ENCODE measurements around the gene NCOA1.
"Not testable (repeated sequence)": the region's sequence is repeated elsewhere in the genome, so short reads cannot be mapped to it uniquely, and the experiment has no call there.

The NCOA1 gene

GRCh38 chr2:24473626-24474025, 17.4 kb upstream of the NCOA1 start:
- TF ChIP-seq TAF1 (IDR thresholded peaks at IDR 0.05; ENCODE audit: low read depth, low read length) (no peak), POLR2A (IDR thresholded peaks at IDR 0.05; ENCODE audit: low read depth, low read length) (no peak), POLR2AphosphoS5 (IDR thresholded peaks at IDR 0.05; ENCODE audit: low read depth, low read length) (no peak), POU2F2 (IDR thresholded peaks at IDR 0.05; ENCODE audit: low read depth, low read length) (no peak), PAX5 (IDR thresholded peaks at IDR 0.05; ENCODE audit: insufficient read depth, low read length, severe bottlenecking) (no peak), SPI1 (IDR thresholded peaks at IDR 0.05; ENCODE audit: low read depth, low read length) (no peak)
- DNase-seq (ENCODE audit: insufficient read length, low spot score) = no peak
- no peak for FAIRE-seq

GRCh38 chr2:24474053-24474452, 17.0 kb upstream of the NCOA1 start:
- TF ChIP-seq SPI1 (IDR thresholded peaks at IDR 0.05; ENCODE audit: low read depth, low read length) = no peak
- TF ChIP-seq TAF1 (IDR thresholded peaks at IDR 0.05; ENCODE audit: low read depth, low read length) = no peak
- no peak for TF ChIP-seq POU2F2 (IDR thresholded peaks at IDR 0.05; ENCODE audit: low read depth, low read length)
- no peak for TF ChIP-seq POLR2A (IDR thresholded peaks at IDR 0.05; ENCODE audit: low read depth, low read length)
- TF ChIP-seq PAX5 (IDR thresholded peaks at IDR 0.05; ENCODE audit: insufficient read depth, low read length, severe bottlenecking) = no peak
- TF ChIP-seq POLR2AphosphoS5 (IDR thresholded peaks at IDR 0.05; ENCODE audit: low read depth, low read length) = no peak
- DNase-seq (ENCODE audit: insufficient read length, low spot score) (no peak), FAIRE-seq (no peak)

DNA sequence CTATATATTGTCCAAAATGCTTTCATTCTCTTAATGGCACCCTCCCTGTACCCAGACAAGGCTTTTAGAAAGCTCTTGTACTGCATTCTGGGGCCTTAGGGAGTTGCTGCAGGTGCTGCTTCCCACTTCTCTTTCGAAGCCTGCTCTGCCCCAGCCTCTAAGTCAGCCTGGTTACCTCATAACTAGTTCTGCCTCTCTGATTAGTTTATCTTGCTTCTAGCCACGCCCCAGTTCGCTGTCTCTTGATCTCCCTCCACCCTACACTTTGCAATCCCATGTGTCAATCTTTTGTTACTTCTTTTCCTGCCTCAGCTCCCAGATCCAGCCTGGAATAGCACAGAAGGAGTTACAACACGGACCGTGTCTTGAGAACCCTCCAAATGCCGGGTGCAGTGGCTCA, 13.8 kb upstream of the NCOA1 start:
- DNase-seq (ENCODE audit: insufficient read length, low spot score) = no peak

GRCh38 chr2:24478243-24478642, 12.8 kb upstream of the NCOA1 start:
- DNase-seq (ENCODE audit: insufficient read length, low spot score) (no peak), FAIRE-seq (no peak)
- TF ChIP-seq PAX5 (IDR thresholded peaks at IDR 0.05; ENCODE audit: insufficient read depth, low read length, severe bottlenecking) (no peak), POLR2AphosphoS5 (IDR thresholded peaks at IDR 0.05; ENCODE audit: low read depth, low read length) (no peak), TAF1 (IDR thresholded peaks at IDR 0.05; ENCODE audit: low read depth, low read length) (no peak), POU2F2 (IDR thresholded peaks at IDR 0.05; ENCODE audit: low read depth, low read length) (no peak)

More for the DNA sequence above, 13.8 kb upstream of the NCOA1 start:
- TF ChIP-seq POLR2AphosphoS5 (IDR thresholded peaks at IDR 0.05; ENCODE audit: low read depth, low read length) (no peak), TAF1 (IDR thresholded peaks at IDR 0.05; ENCODE audit: low read depth, low read length) (no peak), POLR2A (IDR thresholded peaks at IDR 0.05; ENCODE audit: low read depth, low read length) (no peak), PAX5 (IDR thresholded peaks at IDR 0.05; ENCODE audit: insufficient read depth, low read length, severe bottlenecking) (no peak), POU2F2 (IDR thresholded peaks at IDR 0.05; ENCODE audit: low read depth, low read length) (no peak), SPI1 (IDR thresholded peaks at IDR 0.05; ENCODE audit: low read depth, low read length) (no peak)
- FAIRE-seq = no peak

- FAIRE-seq (no peak), DNase-seq (ENCODE audit: insufficient read length, low spot score) (no peak)
- no peak for TF ChIP-seq POLR2AphosphoS5 (IDR thresholded peaks at IDR 0.05; ENCODE audit: low read depth, low read length)
- TF ChIP-seq POLR2A (IDR thresholded peaks at IDR 0.05; ENCODE audit: low read depth, low read length) = no peak
- TF ChIP-seq TAF1 (IDR thresholded peaks at IDR 0.05; ENCODE audit: low read depth, low read length) = no peak
- TF ChIP-seq PAX5 (IDR thresholded peaks at IDR 0.05; ENCODE audit: insufficient read depth, low read length, severe bottlenecking) = no peak
- no peak for TF ChIP-seq POU2F2 (IDR thresholded peaks at IDR 0.05; ENCODE audit: low read depth, low read length)
These were observed 10.8 kb upstream of the NCOA1 start for GRCh38 chr2:24480245-24480644.

GRCh38 chr2:24482251-24482971, 8.6 kb upstream of the NCOA1 start:
- TF ChIP-seq POU2F2 (IDR thresholded peaks at IDR 0.05; ENCODE audit: low read depth, low read length) (no peak), POLR2A (IDR thresholded peaks at IDR 0.05; ENCODE audit: low read depth, low read length) (no peak), POLR2AphosphoS5 (IDR thresholded peaks at IDR 0.05; ENCODE audit: low read depth, low read length) (no peak), TAF1 (IDR thresholded peaks at IDR 0.05; ENCODE audit: low read depth, low read length) (no peak), PAX5 (IDR thresholded peaks at IDR 0.05; ENCODE audit: insufficient read depth, low read length, severe bottlenecking) (no peak), SPI1 (IDR thresholded peaks at IDR 0.05; ENCODE audit: low read depth, low read length) (no peak)
- DNase-seq (ENCODE audit: insufficient read length, low spot score) (no peak), FAIRE-seq (no peak)

DNA sequence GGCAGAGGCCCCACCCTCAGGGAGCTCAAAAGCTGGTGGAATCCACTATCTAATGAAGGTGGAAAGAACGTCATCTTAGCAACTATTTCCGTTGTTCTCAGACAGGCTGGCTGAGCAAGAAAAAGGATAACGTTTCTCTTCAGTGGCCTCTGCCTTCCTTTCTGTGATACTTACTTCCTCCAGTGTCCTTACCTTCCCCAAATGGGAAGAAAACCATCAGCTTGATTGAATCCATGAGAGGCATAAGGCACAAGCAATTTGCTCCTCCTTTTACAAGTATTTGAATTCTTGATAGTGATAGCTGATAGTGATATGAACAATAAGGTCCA, 8.1 kb upstream of the NCOA1 start:
- TF ChIP-seq PAX5 (IDR thresholded peaks at IDR 0.05; ENCODE audit: insufficient read depth, low read length, severe bottlenecking) = no peak
- TF ChIP-seq POLR2AphosphoS5 (IDR thresholded peaks at IDR 0.05; ENCODE audit: low read depth, low read length) = no peak
- TF ChIP-seq POU2F2 (IDR thresholded peaks at IDR 0.05; ENCODE audit: low read depth, low read length) = no peak
- TF ChIP-seq SPI1 (IDR thresholded peaks at IDR 0.05; ENCODE audit: low read depth, low read length) = no peak
- TF ChIP-seq POLR2A (IDR thresholded peaks at IDR 0.05; ENCODE audit: low read depth, low read length) = no peak
- FAIRE-seq (no peak), DNase-seq (ENCODE audit: insufficient read length, low spot score) (no peak)

GRCh38 chr2:24484677-24485076, 6.4 kb upstream of the NCOA1 start:
- FAIRE-seq; DNase-seq (ENCODE audit: insufficient read length, low spot score): not testable (repeated sequence)

DNA sequence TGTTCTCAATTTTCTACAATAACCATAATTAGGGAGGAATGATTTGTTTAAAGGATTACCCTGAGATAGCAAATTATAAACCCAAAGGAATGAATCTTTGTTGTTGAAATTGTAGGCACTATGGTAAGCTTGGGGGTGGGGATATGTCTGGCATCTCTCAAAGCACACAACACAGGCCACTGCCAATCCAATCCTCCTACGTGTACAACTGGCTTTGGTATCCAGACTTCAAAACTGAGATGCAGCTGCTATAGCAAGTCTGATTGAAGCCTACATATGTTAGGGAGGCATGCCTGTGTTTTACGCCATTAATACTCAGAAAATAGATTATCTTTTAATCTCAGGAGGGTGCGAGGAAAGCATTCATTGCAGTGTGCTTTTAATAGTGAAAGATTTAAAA, 5.9 kb upstream of the NCOA1 start:
- DNase-seq (ENCODE audit: insufficient read length, low spot score) (no peak), FAIRE-seq (no peak)
- TF ChIP-seq SPI1 (IDR thresholded peaks at IDR 0.05; ENCODE audit: low read depth, low read length) (no peak), POLR2AphosphoS5 (IDR thresholded peaks at IDR 0.05; ENCODE audit: low read depth, low read length) (no peak), POLR2A (IDR thresholded peaks at IDR 0.05; ENCODE audit: low read depth, low read length) (no peak)

- no peak for TF ChIP-seq POU2F2 (IDR thresholded peaks at IDR 0.05; ENCODE audit: low read depth, low read length)
- TF ChIP-seq TAF1 (IDR thresholded peaks at IDR 0.05; ENCODE audit: low read depth, low read length) = no peak
- TF ChIP-seq POLR2AphosphoS5 (IDR thresholded peaks at IDR 0.05; ENCODE audit: low read depth, low read length) = no peak
- no peak for TF ChIP-seq POLR2A (IDR thresholded peaks at IDR 0.05; ENCODE audit: low read depth, low read length)
- TF ChIP-seq PAX5 (IDR thresholded peaks at IDR 0.05; ENCODE audit: insufficient read depth, low read length, severe bottlenecking) = no peak
- no peak for TF ChIP-seq SPI1 (IDR thresholded peaks at IDR 0.05; ENCODE audit: low read depth, low read length)
- no peak for DNase-seq (ENCODE audit: insufficient read length, low spot score)
- FAIRE-seq = no peak
These were observed 4.3 kb upstream of the NCOA1 start for GRCh38 chr2:24486636-24487205.

All from GM12891 (cell line).